Astrocyte of the cerebellum (primary cell): Measurements from ENCODE around the gene PLA2G4A.

Source experiments
- DNase-seq: peaks from one replicate; pipeline ENCODE4 v3.0.0-alpha.2; 2011; ENCODE audit warnings: low read depth
- H3K4me3 ChIP-seq: 2 replicates; pipeline ENCODE4 v1.5.1; 2011; ENCODE audit warnings: mild to moderate bottlenecking, low read depth, low read length, moderate library complexity
- in situ Hi-C: cut with HindIII; loops from 2 replicates; pipeline ENCODE4 v1.10.0; 2017; ENCODE audit warnings: low sequenced_read_pairs
- TF ChIP-seq, protein P1 (sequence below): IDR thresholded peaks from 2 replicates; pipeline ENCODE4 v1.5.1; 2012; ENCODE audit warnings: low read length, low read depth, moderate library complexity, mild to moderate bottlenecking; ENCODE audit errors: missing control alignments

The PLA2G4A gene

DNA sequence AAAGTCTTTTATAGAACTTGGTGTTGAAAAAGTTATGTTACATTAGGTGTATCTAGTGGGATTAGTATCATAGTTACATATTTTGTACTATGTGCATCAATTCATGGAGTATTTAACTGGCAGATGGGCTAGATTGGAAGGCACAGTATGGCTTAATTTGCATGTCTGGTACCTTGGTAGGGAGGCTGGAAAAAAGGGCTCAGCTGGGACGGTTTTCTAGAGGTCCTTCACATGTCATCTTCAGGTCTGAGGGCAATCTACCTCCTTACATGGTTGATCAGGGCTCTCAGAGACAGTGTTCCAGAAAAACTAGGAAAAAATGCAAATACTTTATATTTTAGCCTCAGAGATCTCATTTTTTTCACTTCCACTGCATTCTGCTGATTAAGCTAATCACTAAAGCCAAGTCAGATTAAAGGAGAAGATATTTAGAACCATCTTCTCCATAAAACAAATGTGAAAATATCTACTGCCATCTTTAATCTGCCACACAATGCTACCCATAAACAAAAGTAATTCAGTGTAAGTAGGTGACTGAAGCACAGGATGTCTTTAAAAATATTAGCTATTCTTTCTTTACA, 209.3 kb downstream of the PLA2G4A start:
- in situ Hi-C loops, result no loop called here
- no peak for DNase-seq
- no peak overlapping the region for H3K4me3 ChIP-seq
- TF ChIP-seq, protein P1, sequence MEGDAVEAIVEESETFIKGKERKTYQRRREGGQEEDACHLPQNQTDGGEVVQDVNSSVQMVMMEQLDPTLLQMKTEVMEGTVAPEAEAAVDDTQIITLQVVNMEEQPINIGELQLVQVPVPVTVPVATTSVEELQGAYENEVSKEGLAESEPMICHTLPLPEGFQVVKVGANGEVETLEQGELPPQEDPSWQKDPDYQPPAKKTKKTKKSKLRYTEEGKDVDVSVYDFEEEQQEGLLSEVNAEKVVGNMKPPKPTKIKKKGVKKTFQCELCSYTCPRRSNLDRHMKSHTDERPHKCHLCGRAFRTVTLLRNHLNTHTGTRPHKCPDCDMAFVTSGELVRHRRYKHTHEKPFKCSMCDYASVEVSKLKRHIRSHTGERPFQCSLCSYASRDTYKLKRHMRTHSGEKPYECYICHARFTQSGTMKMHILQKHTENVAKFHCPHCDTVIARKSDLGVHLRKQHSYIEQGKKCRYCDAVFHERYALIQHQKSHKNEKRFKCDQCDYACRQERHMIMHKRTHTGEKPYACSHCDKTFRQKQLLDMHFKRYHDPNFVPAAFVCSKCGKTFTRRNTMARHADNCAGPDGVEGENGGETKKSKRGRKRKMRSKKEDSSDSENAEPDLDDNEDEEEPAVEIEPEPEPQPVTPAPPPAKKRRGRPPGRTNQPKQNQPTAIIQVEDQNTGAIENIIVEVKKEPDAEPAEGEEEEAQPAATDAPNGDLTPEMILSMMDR, result no peak
